Endodermal cell (in vitro differentiated cells): ENCODE results near the gene ZNF200. TPM values are rescaled to one million over a fixed set of nuclear protein-coding genes. Genes with fewer than 3 reads are reported as not detected.

Experiments
- DNase-seq: peaks from one replicate; pipeline ENCODE4 v3.0.0-alpha.2; 2017
- H3K27ac ChIP-seq: 2 replicates; pipeline ENCODE4 v1.5.1; 2013; ENCODE audit warnings: mild to moderate bottlenecking, low read depth, low read length, moderate library complexity
- H3K27me3 ChIP-seq: 2 replicates; pipeline ENCODE4 v1.6.1; 2013; ENCODE audit warnings: mild to moderate bottlenecking, low read length, moderate library complexity; ENCODE audit not compliant: insufficient read depth, control insufficient read depth, poor library complexity, severe bottlenecking
- H3K36me3 ChIP-seq: 2 replicates; pipeline ENCODE4 v1.7.0; 2013; ENCODE audit warnings: mild to moderate bottlenecking, low read length, moderate library complexity; ENCODE audit not compliant: control insufficient read depth, insufficient read depth
- H3K4me1 ChIP-seq: one replicate; pipeline ENCODE4 v1.7.0; 2013; ENCODE audit warnings: low read length; ENCODE audit not compliant: control insufficient read depth, insufficient read depth
- H3K4me3 ChIP-seq: 2 replicates; pipeline ENCODE4 v1.5.1; 2013; ENCODE audit warnings: mild to moderate bottlenecking, low read length, moderate library complexity
- H3K9ac ChIP-seq: 2 replicates; pipeline ENCODE4 v1.6.1; 2013; ENCODE audit warnings: mild to moderate bottlenecking, low read length, moderate library complexity; ENCODE audit not compliant: poor library complexity, severe bottlenecking; ENCODE audit errors: extremely low read depth
- H3K9me3 ChIP-seq: 2 replicates; pipeline ENCODE4 v1.6.1; 2013; ENCODE audit warnings: mild to moderate bottlenecking, low read length, moderate library complexity; ENCODE audit not compliant: control insufficient read depth
- H3K27ac Mint-ChIP-seq: 2 replicates; pipeline ENCODE4 v1.8.0; 2020; ENCODE audit warnings: mixed read lengths
- H3K27me3 Mint-ChIP-seq: 2 replicates; pipeline ENCODE4 v1.8.0; 2021; ENCODE audit warnings: mild to moderate bottlenecking, mixed read lengths; ENCODE audit not compliant: insufficient read depth
- H3K36me3 Mint-ChIP-seq: 2 replicates; pipeline ENCODE4 v1.8.0; 2020; ENCODE audit warnings: low read depth, mixed read lengths
- H3K4me1 Mint-ChIP-seq: 2 replicates; pipeline ENCODE4 v1.8.0; 2020; ENCODE audit warnings: mixed read lengths
- H3K4me3 Mint-ChIP-seq: 2 replicates; pipeline ENCODE4 v1.8.0; 2020; ENCODE audit warnings: mild to moderate bottlenecking, moderate library complexity, mixed read lengths
- H3K9me3 Mint-ChIP-seq: 2 replicates; pipeline ENCODE4 v1.8.0; 2020; ENCODE audit warnings: mild to moderate bottlenecking, mixed read lengths
- CTCF ChIP-seq: fragments of 200-600 bp; sonication (generic); conservative IDR thresholded peaks from 2 replicates; pipeline ENCODE4 v1.5.0; 2021; ENCODE audit warnings: antibody characterized with exemption, mild to moderate bottlenecking
- WGBS, 2 experiments: methylation state at CpG; one replicate each; pipeline versions ENCODE4 v1.1.5 to v1.1.7; 2013; ENCODE audit warnings: missing lambda C conversion rate in 2 of 2, mixed read lengths in 1 of 2; ENCODE audit not compliant: insufficient coverage in 1 of 2, insufficient read length in 1 of 2; 5-methylcytosine and 5-hydroxymethylcytosine counted together
- total RNA-seq, 2 donors: library from RNA; stranded (reverse); fragmentation: NEBNext Ultra II Directional in 1 of 2; extraction: Animal tissue kit (Norgen Biotek cat#: 25700) in 1 of 2; gene quantifications; 2 replicates in 1 of 2; 3 replicates in 1 of 2; pipeline ENCODE4 v1.2.1, GENCODE V29; 2021

ZNF200 gene
- total RNA-seq, 2 donors from 2014 or later = 11.2 TPM

DNA sequence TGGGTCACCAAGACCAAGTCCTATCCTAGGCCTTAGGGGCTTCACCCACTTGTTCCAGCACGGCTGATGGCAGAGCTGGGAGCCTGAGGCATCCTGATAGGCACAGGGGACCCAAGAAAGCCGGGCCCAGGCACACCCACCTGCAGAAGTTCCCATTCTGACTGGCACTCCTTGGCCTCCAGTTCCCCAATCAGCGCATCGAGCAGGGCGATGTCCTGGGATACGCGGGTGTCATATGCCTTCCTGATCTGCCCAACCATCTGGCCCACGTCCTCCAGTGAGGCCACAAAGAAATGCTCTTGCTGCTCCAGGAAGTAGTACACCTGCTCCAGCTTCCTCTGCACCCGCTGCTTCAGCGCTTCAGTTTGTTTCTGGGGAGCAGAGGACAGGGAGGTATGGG, 11.9 kb upstream of the ZNF200 start:
- Mint-ChIP-seq H3K27me3 (peaks cover 35% of the 10 kb centered on the region), H3K4me3 (no peak overlapping the region), H3K27ac (no peak overlapping the region), H3K36me3 (no peaks in the 10 kb centered on the region), H3K4me1 (no peaks in the 10 kb centered on the region), H3K9me3 (peaks cover 9% of the 10 kb centered on the region)
- Histone ChIP-seq H3K4me3 (no peak overlapping the region), H3K36me3 (no peaks in the 10 kb centered on the region), H3K9me3 (no peaks in the 10 kb centered on the region), H3K4me1 (no peaks in the 10 kb centered on the region), H3K27ac (no peak overlapping the region), H3K27me3 (peaks cover 11% of the 10 kb centered on the region), H3K9ac (no peak overlapping the region)
- no peak for TF ChIP-seq CTCF
- no peak for DNase-seq
- 88 to 93% methylated on average over 7 to 10 of the region's 10 CpGs for WGBS, 2 experiments

GRCh38 chr16:3246002-3246401, 11.0 kb upstream of the ZNF200 start:
- Histone ChIP-seq H3K9ac (no peak overlapping the region), H3K27me3 (peaks cover 16% of the 10 kb centered on the region), H3K9me3 (no peaks in the 10 kb centered on the region), H3K4me3 (no peak overlapping the region), H3K36me3 (no peaks in the 10 kb centered on the region), H3K4me1 (no peaks in the 10 kb centered on the region), H3K27ac (no peak overlapping the region)
- no peak overlapping the region for H3K27ac Mint-ChIP-seq
- no peak for TF ChIP-seq CTCF
- no peaks in the 10 kb centered on the region for H3K4me1 Mint-ChIP-seq
- H3K36me3 Mint-ChIP-seq = no peaks in the 10 kb centered on the region
- WGBS, 2 experiments = 78 to 85% methylated on average over 7 of the region's 7 CpGs
- H3K27me3 Mint-ChIP-seq = peaks cover 37% of the 10 kb centered on the region
- no peak overlapping the region for H3K4me3 Mint-ChIP-seq
- H3K9me3 Mint-ChIP-seq = peaks cover 3% of the 10 kb centered on the region
- DNase-seq = no peak

- Histone ChIP-seq H3K4me3 (no peak overlapping the region), H3K9me3 (no peaks in the 10 kb centered on the region), H3K27me3 (peaks cover 8% of the 10 kb centered on the region), H3K9ac (no peak overlapping the region), H3K27ac (no peak overlapping the region), H3K36me3 (no peaks in the 10 kb centered on the region), H3K4me1 (no peaks in the 10 kb centered on the region)
- peaks cover 38% of the 10 kb centered on the region for H3K27me3 Mint-ChIP-seq
- TF ChIP-seq CTCF = no peak
- H3K36me3 Mint-ChIP-seq = no peaks in the 10 kb centered on the region
- H3K4me3 Mint-ChIP-seq = no peak overlapping the region
- 84 to 87% methylated on average over 5 to 6 of the region's 6 CpGs for WGBS, 2 experiments
- no peaks in the 10 kb centered on the region for H3K4me1 Mint-ChIP-seq
- DNase-seq = no peak
- no peak overlapping the region for H3K27ac Mint-ChIP-seq
- peaks cover 4% of the 10 kb centered on the region for H3K9me3 Mint-ChIP-seq
Observed at GRCh38 chr16:3243882-3244281, 8.9 kb upstream of the ZNF200 start.
